ENCODE results near the gene FUT3.
"Not testable (repeated sequence)": the region's sequence is repeated elsewhere in the genome, so short reads cannot be mapped to it uniquely, and the experiment has no call there.

The FUT3 gene

DNA sequence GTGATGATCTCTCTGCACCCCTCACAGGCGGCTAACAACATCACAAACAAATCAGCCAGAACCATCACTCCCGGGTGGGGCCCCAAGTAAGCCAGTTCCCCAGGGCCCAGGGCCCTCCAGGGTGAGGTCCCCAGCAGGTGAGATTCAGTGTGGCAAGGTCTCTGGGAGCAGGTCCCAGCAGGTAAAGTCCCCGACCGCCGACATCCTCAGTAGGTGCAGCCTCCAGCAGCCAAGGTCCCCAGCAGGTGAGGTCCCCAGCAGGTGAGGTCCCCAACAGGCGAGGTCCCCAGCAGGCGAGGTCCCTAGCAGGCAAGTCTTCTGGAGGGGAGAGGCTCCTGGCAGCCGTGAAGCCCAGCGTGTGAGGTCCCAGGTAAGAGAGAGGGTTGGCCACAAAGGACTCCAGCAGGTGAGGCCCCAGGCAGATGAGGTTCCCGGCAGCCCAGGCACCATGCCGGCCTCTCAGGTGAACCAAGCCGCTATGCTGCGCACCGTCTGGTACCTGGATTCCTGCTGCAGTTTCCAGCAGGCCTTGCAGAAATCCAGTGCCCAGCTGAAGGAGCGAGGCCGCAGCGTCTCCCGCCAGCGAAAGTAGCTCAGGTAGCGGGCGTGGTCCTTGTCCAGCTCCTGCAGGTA is 7.8 kb downstream of the FUT3 start:
- no peak overlapping the region for H3K4me3 ChIP-seq (ENCODE audit: low read depth, low read length)
- TF ChIP-seq, protein P1, sequence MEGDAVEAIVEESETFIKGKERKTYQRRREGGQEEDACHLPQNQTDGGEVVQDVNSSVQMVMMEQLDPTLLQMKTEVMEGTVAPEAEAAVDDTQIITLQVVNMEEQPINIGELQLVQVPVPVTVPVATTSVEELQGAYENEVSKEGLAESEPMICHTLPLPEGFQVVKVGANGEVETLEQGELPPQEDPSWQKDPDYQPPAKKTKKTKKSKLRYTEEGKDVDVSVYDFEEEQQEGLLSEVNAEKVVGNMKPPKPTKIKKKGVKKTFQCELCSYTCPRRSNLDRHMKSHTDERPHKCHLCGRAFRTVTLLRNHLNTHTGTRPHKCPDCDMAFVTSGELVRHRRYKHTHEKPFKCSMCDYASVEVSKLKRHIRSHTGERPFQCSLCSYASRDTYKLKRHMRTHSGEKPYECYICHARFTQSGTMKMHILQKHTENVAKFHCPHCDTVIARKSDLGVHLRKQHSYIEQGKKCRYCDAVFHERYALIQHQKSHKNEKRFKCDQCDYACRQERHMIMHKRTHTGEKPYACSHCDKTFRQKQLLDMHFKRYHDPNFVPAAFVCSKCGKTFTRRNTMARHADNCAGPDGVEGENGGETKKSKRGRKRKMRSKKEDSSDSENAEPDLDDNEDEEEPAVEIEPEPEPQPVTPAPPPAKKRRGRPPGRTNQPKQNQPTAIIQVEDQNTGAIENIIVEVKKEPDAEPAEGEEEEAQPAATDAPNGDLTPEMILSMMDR (IDR thresholded peaks at IDR 0.05; ENCODE audit: low read depth, low read length) = no peak
- no peak for DNase-seq (ENCODE audit: low read depth, low spot score)
- in situ Hi-C loops (cut with HindIII; ENCODE audit: low sequenced_read_pairs) = no loop called here

DNA sequence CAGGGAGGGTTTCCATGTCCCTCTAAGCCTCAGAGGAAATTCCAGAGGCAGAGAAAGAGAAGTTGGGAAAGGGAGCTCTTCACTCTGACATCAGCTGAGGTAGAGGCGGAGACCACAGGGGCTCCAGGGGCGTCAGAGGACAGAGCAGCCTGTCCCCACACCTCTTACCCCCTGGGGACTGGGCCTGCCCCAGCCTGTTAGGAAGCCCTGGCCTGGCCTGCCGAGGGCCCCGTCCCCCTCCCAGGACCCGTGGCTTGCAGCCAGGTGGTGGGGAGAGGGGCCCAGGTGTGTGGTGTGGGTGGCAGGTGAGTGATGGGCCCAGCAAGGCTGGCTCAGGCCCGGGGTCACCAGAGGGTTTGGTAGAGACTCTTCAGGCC is 9.5 kb downstream of the FUT3 start:
- DNase-seq (ENCODE audit: low read depth, low spot score); H3K4me3 ChIP-seq (ENCODE audit: low read depth, low read length); in situ Hi-C loops (cut with HindIII; ENCODE audit: low sequenced_read_pairs): not testable (repeated sequence)

DNA sequence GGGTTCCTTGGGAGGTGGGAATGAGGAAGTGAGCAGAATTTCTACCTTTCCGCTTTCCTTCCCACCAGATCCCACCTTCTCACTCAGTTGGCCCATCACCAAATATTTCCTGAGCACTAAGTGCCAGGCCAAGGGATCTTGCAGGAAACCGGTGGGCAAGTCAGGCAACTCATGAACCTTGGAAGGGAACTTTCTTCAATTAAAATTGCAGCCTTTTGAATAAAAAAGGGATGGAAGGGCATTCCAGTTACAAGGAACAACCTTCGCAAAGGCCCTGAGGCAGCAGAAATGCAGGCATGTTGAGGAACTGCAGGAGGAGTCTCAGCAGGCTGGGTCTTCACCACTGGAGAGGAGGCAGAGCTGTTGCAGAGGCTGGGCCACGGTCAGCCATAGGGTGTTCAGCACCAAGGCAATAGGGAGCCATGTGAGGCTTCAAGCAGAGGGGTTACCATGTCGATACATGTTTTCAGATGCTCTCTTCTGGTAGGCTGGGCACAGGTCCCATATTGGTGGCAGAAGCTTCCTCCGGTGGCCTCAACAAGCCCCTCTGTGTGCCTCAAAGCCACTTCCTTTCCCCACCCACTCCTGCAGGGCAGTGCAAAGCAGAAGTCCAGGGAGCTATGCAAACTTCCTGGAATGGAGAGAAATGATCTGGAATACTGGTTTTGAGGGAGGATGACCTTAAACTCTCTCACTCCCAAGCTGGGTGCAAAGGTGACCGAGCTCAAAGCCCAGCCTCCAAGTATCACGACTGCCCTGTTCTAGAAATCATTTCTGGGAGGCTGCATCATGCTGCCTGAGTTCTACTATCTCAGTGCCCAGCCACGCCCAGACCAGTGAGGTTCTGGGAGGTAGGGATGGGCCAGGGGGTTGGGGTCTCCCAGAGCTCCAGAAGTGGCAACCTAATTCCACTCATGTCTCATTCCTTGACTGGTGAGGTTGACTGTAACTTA is 11.9 kb downstream of the FUT3 start, which contains the start of gene FUT6:
Gene FUT6, minus strand, starts transcription at position 638 of the 953 bp plus-strand sequence. CDS start 7,135 bp downstream, outside the sequence.
- TF ChIP-seq, protein P1 (IDR thresholded peaks at IDR 0.05; ENCODE audit: low read depth, low read length) = no peak
- no peak for DNase-seq (ENCODE audit: low read depth, low spot score)
- H3K4me3 ChIP-seq (ENCODE audit: low read depth, low read length) = no peak within 1 kb of the TSS
- in situ Hi-C loops (cut with HindIII; ENCODE audit: low sequenced_read_pairs) = no loop called here

DNA sequence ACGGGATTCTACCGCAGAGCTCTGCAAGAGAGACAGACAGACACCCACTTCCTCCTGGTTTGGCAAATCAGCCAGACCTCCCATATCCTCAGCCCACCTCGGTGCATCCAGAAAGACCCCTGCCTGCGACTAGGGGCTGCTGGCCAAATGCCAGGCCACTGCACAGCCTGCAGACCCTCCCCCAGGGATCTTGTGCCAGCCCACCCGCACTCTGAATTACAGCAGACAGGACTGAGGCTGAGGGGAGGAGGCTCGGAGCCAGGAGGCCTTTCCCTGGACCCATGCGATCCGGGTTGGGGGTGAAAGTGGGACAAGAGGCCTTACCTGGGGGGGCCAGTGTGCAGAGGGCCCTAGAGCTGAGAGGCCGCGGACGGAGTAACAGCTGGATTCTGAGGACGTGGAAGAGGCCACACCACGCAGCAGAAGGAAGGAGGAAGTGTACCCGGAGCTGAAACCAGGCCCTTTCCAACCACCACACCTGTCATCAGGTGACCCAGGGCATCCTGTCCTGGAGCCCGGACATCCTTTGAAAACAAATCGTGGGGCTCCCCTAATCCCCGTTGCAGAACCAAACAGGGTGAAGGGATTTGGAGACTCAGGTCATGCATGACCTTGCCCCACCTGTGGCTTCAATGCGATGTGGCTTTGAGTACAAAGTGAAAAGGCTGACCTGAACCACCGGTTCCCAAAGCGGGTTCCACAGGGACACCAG is 12.7 kb downstream of the FUT3 start:
- H3K4me3 ChIP-seq (ENCODE audit: low read depth, low read length) = no peak overlapping the region
- DNase-seq (ENCODE audit: low read depth, low spot score) = no peak
- TF ChIP-seq, protein P1 (IDR thresholded peaks at IDR 0.05; ENCODE audit: low read depth, low read length) = no peak
- in situ Hi-C loops (cut with HindIII; ENCODE audit: low sequenced_read_pairs) = no loop called here

DNA sequence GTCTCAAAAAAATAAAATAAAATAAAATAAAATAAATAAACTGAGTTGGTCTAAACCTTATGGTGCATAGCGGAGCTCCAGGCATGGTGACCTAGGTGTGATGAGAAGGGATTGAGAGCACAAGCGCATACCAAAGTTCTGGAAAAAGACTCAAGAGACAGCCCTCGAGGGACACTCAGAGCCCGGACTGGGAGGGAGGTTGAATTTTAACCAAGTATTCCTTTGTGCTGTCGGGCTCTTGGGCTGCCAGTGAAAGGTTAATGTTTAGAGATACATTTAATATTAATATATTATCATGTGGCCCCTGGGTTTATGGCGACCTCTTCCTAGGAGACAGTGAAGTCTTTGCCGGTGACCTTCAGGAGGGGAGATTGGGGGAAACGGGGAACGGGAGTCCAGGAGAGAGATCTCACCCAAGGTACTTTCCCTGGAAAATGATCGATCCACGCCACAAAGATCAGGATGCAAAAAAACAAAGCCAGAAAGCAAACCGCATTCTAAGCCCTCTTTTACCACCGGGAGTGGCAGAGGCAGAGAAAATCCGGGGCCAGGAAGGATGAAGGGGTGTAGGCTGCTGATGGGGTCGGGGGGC is 13.4 kb downstream of the FUT3 start:
- TF ChIP-seq, protein P1 (IDR thresholded peaks at IDR 0.05; ENCODE audit: low read depth, low read length) = no peak
- no peak overlapping the region for H3K4me3 ChIP-seq (ENCODE audit: low read depth, low read length)
- in situ Hi-C loops (cut with HindIII; ENCODE audit: low sequenced_read_pairs) = no loop called here
- DNase-seq (ENCODE audit: low read depth, low spot score) = no peak

DNA sequence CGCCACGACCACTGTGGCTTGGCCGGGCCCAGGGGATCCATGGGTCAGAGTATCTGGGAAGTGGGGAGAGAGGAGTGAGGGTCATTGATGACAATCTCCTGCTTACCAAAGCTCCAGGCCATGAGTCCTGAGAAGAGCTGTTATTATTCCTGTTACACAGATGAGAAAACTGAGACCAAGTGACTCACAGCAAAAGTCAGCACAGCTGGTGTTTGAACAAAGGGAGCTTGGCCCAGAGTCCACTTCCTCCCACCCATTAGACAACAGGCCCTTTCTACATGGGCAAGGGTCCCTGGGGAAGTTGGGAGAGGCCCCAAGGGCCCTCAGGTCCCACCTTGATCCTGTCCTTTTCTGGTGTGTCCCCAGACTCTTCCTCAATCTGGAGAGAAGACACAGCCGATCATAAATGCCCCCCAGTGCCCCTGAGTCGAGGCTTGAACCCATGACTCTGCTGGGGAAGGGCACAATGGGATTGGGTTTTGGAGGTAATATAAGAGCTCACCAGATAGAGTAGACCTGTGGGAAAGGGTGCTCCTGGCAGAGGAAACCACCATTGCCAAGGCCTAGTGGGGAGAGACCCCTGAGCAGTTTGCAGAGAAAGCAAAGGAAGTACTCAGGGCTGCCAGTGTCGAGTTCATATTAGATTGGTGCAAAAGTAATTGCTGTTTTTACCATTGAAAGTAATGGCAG is 18.6 kb downstream of the FUT3 start:
- in situ Hi-C loops (cut with HindIII; ENCODE audit: low sequenced_read_pairs) = no loop called here
- DNase-seq (ENCODE audit: low read depth, low spot score) = no peak
- TF ChIP-seq, protein P1 (IDR thresholded peaks at IDR 0.05; ENCODE audit: low read depth, low read length) = no peak
- no peak overlapping the region for H3K4me3 ChIP-seq (ENCODE audit: low read depth, low read length)

Data from astrocyte of the spinal cord (primary cell).